GM12892 (cell line): ENCODE results near the gene MIA.

Experiments
- POLR2A ChIP-seq: IDR thresholded peaks from 2 replicates; pipeline ENCODE4 v1.6.1; 2011; ENCODE audit warnings: low read depth, low read length, control low read depth
- POLR2AphosphoS5 ChIP-seq: IDR thresholded peaks from 2 replicates; pipeline ENCODE4 v1.6.1; 2011; ENCODE audit warnings: low read depth, low read length, control low read depth

- TF ChIP-seq POLR2AphosphoS5, result no peak
- TF ChIP-seq POLR2A, result peak; percentile 38; the same call in 1 of the 2 replicates
These were observed 23.6 kb downstream of the MIA start, which contains the start of gene EGLN2 for GRCh38 chr19:40798683-40799557.
